GM21619 (cell line): ENCODE data around the gene ARL14EP.

ENCODE experiments used
- ATAC-seq: cut with Tn5 transposase; IDR thresholded peaks from one replicate; pipeline ENCODE4 v1.9.1; 2021; ENCODE audit not compliant: unreplicated experiment

The ARL14EP gene

DNA sequence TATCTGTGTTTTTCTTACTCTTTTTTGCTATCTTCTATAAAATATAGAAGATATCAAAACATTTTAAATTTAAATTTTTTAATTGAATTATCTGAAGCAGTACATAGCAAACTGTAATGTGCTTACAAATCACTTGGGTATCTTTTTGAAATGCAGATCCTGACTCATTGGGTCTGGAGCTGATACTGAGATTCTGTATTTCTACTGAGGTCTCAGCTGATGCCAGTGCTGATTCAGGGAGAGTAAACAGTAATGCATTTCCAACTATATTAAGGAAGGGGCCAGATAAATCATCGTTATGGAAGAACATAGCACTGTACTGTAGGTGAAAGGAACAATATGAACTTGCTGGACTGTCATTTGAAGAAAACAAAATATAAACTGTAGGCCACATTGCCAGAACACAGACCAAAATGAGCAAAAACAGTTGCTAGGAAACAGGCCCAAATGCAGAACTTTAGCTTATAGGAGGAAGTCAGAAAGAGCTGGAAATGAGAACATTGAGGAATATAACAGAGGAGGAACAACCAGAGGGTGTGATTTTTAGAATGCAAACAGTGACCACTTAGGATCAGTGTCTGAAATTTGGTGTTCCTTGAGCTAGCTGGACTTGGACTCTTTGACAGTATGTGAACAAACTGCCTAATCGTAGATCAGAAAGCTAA, 3.3 kb downstream of the ARL14EP start:
- ATAC-seq: no peak

- ATAC-seq: no peak
Observed at GRCh38 chr11:30326906-30327305, 4.0 kb downstream of the ARL14EP start.

DNA sequence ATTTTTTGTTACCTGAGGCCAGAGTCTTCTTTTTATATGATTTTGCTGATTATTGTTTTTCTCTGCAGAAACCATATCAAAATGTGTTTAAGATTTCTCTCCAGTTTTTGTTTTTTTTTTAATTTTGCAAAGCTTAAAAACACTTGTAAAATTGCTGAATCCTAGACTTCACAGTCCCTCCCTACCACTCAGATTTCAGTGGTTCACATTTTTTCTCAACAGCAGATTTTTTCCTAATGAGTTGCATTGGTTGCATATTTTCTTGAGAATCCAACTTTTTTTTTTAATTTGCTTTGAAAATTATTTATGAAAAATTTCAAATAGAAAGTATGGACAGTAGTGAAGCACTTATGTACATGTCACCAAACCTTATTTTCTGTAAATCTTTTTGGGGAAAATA, 5.8 kb downstream of the ARL14EP start:
- no peak for ATAC-seq

- ATAC-seq: no peak
Observed at GRCh38 chr11:30329150-30329940, 6.4 kb downstream of the ARL14EP start.

DNA sequence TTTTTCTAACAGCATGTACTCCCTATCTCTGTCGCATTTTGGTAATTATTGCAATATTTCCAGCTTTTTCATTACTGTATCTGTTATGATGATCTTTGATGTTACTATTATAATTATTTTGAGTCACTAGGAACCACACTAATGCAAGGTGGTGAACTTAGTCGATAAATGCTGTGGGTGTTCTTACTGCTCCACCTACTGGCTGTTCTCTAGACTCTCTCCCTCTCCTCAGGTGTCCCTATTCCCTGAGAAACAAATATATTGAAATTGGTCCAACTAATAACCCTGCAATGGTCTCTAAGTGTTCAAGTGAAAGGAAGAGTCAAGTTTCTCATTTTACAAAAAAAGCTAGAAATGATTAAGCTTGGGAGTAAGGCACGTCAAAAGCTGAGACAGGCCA, 10.5 kb downstream of the ARL14EP start:
- ATAC-seq: peak; percentile 60

DNA sequence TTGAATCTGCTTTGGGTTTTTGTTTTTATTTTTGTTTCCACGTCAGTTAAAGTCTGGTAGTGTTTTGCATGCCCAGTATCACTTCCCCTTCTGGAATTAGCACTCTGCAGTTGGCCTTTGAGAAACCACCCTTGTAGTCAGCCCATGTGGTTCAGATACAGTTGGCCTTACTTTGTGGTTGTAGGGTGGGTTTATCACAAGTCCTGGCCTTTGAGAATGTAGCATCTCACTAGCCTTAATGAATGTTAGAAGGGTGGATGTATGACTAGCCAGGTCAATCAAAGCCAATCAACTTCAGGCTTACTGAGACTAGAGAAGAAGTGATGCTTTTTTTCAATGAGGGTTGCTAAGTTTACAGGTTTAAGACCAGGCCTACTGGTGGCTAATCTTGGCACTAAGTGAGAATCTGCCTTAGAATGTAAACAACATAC, 19.8 kb downstream of the ARL14EP start:
- peak; percentile 98 for ATAC-seq

DNA sequence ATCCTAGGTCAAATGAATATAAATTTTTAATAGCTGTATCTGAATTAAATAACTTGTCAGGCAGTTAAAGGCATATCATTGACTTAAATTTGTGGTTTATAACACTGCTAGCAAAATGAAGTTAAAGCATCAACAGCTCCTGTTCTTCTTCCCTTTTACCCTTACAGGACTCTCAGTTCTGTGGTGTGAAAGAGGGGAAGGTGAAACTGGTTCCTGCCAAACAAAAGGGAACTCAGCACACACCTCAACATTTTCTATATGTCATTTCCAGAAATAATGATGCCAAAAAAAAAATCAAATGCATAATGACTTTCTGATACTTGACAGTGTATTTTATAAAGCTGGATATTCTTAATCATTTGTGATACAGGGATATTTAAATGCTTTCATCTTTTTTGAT, 21.2 kb downstream of the ARL14EP start:
- ATAC-seq: no peak

DNA sequence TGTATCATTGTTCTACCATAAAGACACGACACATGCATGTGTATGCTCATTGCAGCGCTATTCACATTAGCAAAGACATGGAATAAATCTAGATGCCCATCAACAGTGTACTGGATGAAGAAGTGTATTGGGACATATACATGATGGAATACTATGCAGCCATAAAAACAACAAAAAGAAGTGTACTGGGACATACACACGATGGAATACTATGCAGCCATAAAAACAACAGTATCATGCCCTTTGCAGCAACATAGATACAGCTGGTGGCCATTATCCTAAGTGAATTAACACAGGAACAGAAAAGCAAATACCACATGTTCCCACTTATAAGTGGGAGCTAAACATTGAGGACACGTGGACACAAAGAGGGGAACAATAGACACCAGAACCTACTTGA, 22.7 kb downstream of the ARL14EP start:
- no peak for ATAC-seq

- ATAC-seq: no peak
Observed at GRCh38 chr11:30346068-30346688, 23.3 kb downstream of the ARL14EP start.

DNA sequence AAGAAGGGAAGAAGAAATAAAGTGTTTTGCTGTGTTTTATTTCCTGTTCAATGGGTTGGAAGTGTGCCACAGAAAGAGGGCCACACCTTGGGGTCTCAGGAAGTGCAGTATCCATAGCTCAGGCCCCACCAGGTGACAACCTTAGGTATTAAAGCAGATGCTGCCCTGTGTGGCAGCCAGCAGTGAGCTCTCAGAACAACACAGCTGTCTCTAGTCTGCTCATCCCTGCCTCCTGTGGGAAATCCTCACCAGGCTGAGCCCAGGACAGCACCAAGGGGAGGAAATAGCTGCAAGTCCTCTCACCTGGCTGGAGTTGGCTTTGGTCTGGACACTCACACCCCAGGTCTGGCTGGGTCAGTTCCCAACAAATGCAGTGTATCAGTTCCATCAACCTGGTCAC, 25.1 kb downstream of the ARL14EP start:
- no peak for ATAC-seq

- ATAC-seq: no peak
Observed at GRCh38 chr11:30349885-30350284, 27.0 kb downstream of the ARL14EP start.

DNA sequence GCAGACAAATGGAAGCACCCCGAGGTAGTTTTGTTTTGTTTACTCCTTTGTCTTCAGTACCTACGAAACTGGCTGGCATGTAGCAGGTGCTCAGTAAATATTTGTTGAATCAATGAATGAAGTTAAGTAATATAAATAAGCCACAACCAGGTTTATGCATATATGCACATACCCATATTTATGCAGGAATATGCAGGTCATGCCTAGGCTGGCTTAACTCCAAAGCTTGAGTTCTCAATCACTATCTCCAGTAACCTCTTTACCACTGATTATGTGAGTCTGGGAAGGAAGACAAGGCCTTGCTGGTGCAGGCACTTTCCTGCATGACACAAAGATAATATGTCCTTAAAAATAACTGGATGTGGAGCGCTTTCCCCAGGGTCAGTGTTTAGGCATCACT, 27.5 kb downstream of the ARL14EP start:
- ATAC-seq: no peak

GRCh38 chr11:30351061-30351460, 28.2 kb downstream of the ARL14EP start:
- no peak for ATAC-seq

DNA sequence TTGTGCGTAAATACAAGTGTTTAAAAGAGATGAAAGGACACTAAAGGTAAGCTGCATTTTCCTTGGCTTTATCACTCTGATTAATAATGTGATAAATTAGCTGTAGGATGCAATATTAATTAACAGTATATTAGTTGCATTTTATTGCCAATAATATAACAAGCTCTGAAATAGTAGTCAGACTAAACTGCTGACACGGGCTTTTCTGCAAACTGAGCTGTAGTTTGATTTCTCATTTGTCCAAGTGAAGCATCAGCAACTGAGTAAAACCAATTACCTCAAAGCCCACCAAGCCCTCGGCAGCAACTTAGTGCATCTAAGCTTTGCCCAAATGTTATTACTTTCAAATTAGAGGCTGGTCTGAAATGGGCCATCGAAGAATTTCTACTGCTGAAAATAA, 33.5 kb downstream of the ARL14EP start:
- ATAC-seq: no peak

GRCh38 chr11:30357872-30358271, 35.0 kb downstream of the ARL14EP start:
- ATAC-seq: no peak

DNA sequence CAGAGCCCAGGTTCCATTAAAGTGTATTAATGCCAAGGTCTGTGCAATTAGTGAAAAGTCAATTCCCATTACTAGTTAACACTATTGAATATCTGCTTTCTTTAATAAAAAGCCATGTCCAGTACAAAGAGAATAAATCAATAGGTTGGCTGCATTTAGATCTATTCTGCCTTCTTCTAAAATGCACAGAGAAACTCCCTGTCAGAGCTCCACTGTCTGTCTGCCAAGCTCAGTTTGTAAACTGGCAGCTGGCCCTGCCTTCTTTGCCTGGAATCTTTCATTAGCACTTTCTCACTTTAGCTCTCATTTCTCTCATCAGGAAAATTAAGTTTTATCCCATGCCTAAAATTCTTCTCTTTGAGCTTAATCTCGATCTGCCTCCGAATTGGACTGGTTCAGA, 35.6 kb downstream of the ARL14EP start:
- ATAC-seq: no peak

DNA sequence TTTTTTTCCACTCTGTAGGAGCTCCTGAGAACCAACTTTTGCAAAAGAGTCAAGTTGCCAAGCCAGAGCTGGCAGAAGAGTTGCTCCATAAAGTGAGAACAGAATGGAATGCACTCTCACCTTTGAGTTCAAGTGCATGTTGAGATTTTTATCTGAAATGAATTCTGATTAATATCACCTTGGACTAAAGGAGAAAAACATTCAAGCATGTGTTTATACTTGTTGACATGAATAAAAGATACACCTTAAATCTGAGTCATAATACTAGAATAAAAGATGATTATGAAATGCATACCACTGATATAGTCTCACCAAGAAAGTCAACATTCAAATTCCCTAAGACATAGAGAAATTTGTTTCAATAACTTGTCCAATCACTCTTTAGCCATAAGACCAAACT, 37.8 kb downstream of the ARL14EP start:
- ATAC-seq: no peak

DNA sequence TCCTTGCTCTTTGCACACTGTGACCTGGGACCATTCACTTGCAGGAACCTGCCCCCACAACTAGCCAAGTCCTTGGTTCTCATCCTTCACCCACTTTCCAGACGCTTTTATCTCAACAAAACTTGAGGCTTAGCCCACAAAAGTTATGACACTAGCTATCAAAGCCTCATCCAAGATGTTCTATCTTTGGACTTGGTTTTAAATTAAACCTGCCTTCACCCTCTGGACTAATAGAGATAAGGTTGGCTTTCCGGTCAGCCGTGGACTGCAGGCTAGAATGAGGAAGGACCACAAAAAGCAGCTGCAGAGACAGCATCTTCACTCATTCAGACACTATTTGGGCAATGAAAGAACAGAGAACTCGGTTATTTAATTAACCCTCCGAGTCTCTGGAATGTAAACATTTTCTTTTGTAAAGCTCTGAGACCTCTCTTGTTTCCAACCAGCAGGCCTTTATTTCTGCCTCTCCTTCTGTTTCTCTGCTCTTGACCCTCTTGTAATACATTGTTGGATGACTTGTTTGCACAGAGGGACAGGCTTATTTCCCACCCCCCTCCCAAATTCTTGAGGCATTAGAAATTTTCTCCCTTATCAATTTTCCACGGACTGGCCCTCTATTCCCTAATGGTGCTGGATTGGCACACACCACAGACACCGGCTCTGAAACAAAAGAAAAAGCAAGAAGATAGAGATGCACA, 41.4 kb downstream of the ARL14EP start:
- no peak for ATAC-seq

DNA sequence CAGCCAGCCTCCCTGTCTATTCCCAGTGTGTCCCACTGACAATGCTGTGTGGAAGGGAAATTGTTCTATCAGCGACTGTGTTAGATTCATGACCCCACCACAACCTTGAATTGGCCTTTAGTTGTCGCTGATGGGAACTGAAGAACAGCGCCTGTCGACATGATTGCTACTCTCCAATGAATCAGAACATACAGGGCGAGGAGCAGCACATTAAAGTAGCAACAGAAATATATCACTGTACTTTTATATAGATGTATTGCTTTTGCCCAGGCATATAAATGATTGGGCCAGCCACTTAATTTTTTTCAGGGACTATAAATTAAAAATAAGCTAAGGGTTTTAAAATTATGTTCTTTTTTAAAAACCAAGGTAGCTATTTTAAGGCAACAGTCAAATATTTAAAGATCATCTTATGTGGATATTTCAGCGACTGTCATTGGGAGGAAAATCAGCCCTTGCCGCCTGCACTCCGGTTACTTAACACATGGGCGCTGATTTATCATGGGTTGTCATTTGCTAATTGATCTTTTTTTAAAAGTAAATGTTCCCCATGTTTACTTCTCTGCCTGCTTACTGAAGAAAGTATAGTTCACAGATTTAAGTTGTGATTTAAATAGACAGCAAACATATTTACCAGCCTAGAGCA, 42.1 kb downstream of the ARL14EP start:
- no peak for ATAC-seq

DNA sequence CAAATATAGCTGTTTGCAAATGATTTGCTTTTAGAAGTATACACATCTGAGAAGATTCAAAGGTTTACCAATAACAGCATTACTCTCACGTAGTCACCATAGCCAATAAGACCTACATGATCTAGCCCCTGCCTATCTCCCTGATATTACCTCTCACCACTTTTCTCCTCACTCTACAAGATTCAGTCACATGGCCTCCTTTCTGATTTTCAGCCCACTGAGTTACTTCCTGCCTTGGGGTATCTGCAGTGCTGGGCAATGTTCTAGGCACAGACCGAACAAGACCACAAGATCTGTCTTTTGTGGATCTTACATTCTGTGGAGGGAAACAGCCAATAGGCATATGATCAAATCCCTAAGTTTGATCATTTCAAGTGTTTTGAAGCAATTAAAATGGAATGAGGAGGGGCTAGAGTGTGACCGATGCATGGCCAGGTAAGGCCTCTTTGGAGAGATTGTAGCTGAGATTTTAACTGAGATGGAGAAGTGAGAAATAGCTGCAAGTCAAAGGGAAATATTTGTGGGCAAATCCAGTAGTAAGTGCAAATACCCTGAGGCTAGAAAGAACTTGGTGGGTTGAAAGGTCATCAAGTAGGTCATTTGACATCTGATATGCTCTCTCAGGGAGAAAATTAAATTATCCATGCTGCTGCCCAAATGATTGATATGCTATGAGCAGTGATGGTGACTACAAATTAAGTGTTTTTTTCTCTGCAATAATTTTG, 43.1 kb downstream of the ARL14EP start:
- no peak for ATAC-seq
